Immature natural killer cell (primary cell): ENCODE results near the gene CHSY1. TPM values are rescaled to one million over a fixed set of nuclear protein-coding genes. Genes with fewer than 3 reads are reported as not detected.
"Not testable (repeated sequence)": the region's sequence is repeated elsewhere in the genome, so short reads cannot be mapped to it uniquely, and the experiment has no call there.

Experiments
- DNase-seq, 3 donors: peaks; one replicate each; pipeline ENCODE4 v3.0.0; 2022; ENCODE audit warnings: mixed read lengths in 1 of 3
- H3K27ac Mint-ChIP-seq, 6 donors: one replicate each; pipeline ENCODE4 v1.8.0; 2020; ENCODE audit warnings: mixed read lengths in 6 of 6, mild to moderate bottlenecking in 5 of 6, inconsistent platforms in 4 of 6, moderate library complexity in 3 of 6
- H3K27me3 Mint-ChIP-seq, 3 donors: one replicate each; pipeline ENCODE4 v1.8.0; 2020 to 2021; ENCODE audit warnings: low read depth in 3 of 3, mild to moderate bottlenecking in 3 of 3, mixed read lengths in 3 of 3, moderate library complexity in 3 of 3, inconsistent platforms in 1 of 3
- H3K36me3 Mint-ChIP-seq, 3 donors: one replicate each; pipeline ENCODE4 v1.8.0; 2020; ENCODE audit warnings: mixed read lengths in 3 of 3, inconsistent platforms in 2 of 3, mild to moderate bottlenecking in 2 of 3
- H3K4me1 Mint-ChIP-seq, 2 donors: one replicate each; pipeline ENCODE4 v1.8.0; 2020; ENCODE audit warnings: inconsistent platforms in 2 of 2, mild to moderate bottlenecking in 2 of 2, mixed read lengths in 2 of 2, moderate library complexity in 1 of 2
- H3K4me3 Mint-ChIP-seq, 5 donors: one replicate each; pipeline ENCODE4 v1.8.0; 2020; ENCODE audit warnings: mild to moderate bottlenecking in 5 of 5, mixed read lengths in 5 of 5, inconsistent platforms in 3 of 5, moderate library complexity in 3 of 5
- H3K9me3 Mint-ChIP-seq, 6 donors: one replicate each; pipeline ENCODE4 v1.8.0; 2020; ENCODE audit warnings: mild to moderate bottlenecking in 6 of 6, mixed read lengths in 6 of 6, inconsistent platforms in 4 of 6, moderate library complexity in 3 of 6
- polyA plus RNA-seq, 3 donors: library from polyadenylated mRNA; unstranded; fragments of 300-500 nt; fragmentation: Illumina TruSeq; gene quantifications; one replicate each; pipeline ENCODE4 v1.2.3, GENCODE V29; 2021

Gene CHSY1
- polyA plus RNA-seq, 3 donors from 2014 or later, result 2.8 to 4.0 (median 2.8) TPM

DNA sequence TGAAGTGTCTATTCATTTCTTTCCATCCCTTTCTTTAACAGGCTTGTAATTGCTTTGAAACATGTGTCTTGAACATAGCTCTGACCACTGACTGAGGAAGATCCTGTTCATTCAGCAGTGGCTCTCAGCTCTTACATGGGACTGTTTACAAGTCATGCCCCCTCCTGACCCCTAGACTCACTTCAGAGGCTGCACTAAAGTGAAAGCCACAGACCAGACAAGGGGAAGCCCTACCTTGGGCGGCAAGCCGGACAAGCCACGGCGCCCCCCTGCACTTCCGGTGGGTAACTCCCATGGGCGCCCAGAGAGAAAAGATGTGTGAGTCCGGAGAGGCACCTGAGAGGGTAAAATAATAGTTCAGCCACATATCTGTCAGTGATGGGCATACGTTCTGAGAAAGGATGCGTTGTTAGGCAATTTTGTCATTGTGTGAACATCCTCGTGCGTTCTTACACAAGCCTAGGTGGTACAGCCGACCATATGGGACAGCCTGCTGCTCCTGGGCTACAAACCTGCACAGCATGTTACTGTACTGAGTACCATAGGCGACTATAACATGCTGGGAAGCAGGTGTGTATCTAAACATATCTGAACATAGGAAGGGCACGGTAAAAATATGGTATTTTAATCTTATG lies 116.2 kb downstream of the CHSY1 start:
- DNase-seq, result peak; percentile 53 to 72 (median 65)
- Mint-ChIP-seq H3K4me1 (peaks cover 36 to 37% of the 10 kb centered on the region in 2 donors), H3K27me3 (peaks cover 9 to 13% (median 11%) of the 10 kb centered on the region in 3 donors), H3K27ac (peak overlapping the region in 5 of 6 donors; percentile 51 to 83 (median 77)), H3K9me3 (no peaks in the 10 kb centered on the region), H3K36me3 (peaks cover 0 to 4% (median 0%) of the 10 kb centered on the region in 3 donors), H3K4me3 (peak overlapping the region; percentile 63 to 77 (median 73))

- H3K9me3 Mint-ChIP-seq, result no peaks in the 10 kb centered on the region
- no peak for DNase-seq
- no peak overlapping the region for H3K4me3 Mint-ChIP-seq
- peaks cover 9 to 15% (median 9%) of the 10 kb centered on the region in 3 donors for H3K27me3 Mint-ChIP-seq
- H3K36me3 Mint-ChIP-seq, result peaks cover 0 to 4% (median 0%) of the 10 kb centered on the region in 3 donors
- H3K27ac Mint-ChIP-seq, result peak overlapping the region in 1 of 6 donors; percentile 71
- H3K4me1 Mint-ChIP-seq, result peaks cover 36 to 37% of the 10 kb centered on the region in 2 donors
These were observed 117.1 kb downstream of the CHSY1 start for GRCh38 chr15:101134780-101135179.

GRCh38 chr15:101133751-101134261 lies 118.0 kb downstream of the CHSY1 start:
- no peak overlapping the region for H3K4me3 Mint-ChIP-seq
- H3K27me3 Mint-ChIP-seq, result peaks cover 7 to 15% (median 9%) of the 10 kb centered on the region in 3 donors
- H3K4me1 Mint-ChIP-seq, result peaks cover 37 to 40% of the 10 kb centered on the region in 2 donors
- H3K36me3 Mint-ChIP-seq, result peaks cover 0 to 4% (median 0%) of the 10 kb centered on the region in 3 donors
- H3K27ac Mint-ChIP-seq, result no peak overlapping the region
- H3K9me3 Mint-ChIP-seq, result no peaks in the 10 kb centered on the region
- no peak for DNase-seq

GRCh38 chr15:101133181-101133460 lies 118.7 kb downstream of the CHSY1 start:
- Mint-ChIP-seq H3K27ac (no peak overlapping the region), H3K27me3 (peaks cover 7 to 15% (median 7%) of the 10 kb centered on the region in 3 donors), H3K36me3 (peaks cover 0 to 4% (median 0%) of the 10 kb centered on the region in 3 donors), H3K9me3 (no peaks in the 10 kb centered on the region), H3K4me1 (peaks cover 38 to 40% of the 10 kb centered on the region in 2 donors), H3K4me3 (no peak overlapping the region)
- no peak for DNase-seq

DNA sequence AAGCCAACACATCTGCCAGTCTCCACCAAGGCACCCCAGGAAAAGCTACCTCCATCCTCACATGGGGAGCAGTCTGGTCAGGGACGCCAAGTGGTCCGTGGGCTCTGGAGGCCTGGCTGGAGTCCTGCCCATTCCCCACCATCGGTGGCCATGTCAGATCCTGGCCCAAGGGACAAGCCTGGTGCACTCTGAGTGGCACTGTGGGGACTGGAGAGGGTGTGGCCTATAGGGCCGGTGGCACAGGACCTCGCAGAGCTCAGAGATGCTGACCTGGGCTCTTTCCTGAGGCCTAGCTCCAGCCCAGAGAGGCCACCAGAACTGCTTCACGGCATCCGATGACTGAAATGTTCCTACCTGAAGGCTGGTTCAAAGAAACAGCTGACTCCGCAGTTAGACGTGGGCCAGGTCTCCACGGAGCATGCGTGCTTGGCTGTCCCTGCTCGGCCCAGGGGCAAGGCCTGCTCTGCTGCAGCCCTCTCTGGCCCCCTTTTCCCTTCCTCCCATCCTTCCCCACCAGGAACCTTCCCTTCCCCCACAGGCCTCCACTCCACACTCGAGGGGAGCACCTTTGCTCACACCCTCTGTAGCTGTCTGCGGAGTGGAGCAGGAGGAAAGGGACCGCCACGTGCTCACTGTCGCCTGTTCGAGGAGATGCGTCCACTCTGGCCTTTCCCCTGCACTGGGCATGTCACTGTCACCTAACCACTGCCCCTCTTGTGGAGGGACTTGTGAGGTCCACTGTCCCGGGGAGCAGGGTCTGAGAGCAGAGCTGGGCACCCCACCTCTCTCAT lies 119.3 kb downstream of the CHSY1 start:
- Mint-ChIP-seq H3K9me3 (no peaks in the 10 kb centered on the region), H3K36me3 (peaks cover 0 to 4% (median 0%) of the 10 kb centered on the region in 3 donors), H3K27me3 (peaks cover 7 to 12% (median 9%) of the 10 kb centered on the region in 3 donors), H3K27ac (no peak overlapping the region), H3K4me1 (peaks cover 40% of the 10 kb centered on the region in 2 donors), H3K4me3 (no peak overlapping the region)
- no peak for DNase-seq

- H3K36me3 Mint-ChIP-seq, result peaks cover 0 to 4% (median 0%) of the 10 kb centered on the region in 3 donors
- H3K27me3 Mint-ChIP-seq, result peaks cover 7% of the 10 kb centered on the region in 3 donors
- peak overlapping the region in 1 of 6 donors; percentile 73 for H3K27ac Mint-ChIP-seq
- peaks cover 40% of the 10 kb centered on the region in 2 donors for H3K4me1 Mint-ChIP-seq
- H3K4me3 Mint-ChIP-seq, result no peak overlapping the region
- no peak for DNase-seq
- no peaks in the 10 kb centered on the region for H3K9me3 Mint-ChIP-seq
These were observed 120.1 kb downstream of the CHSY1 start for GRCh38 chr15:101131489-101132389.

DNA sequence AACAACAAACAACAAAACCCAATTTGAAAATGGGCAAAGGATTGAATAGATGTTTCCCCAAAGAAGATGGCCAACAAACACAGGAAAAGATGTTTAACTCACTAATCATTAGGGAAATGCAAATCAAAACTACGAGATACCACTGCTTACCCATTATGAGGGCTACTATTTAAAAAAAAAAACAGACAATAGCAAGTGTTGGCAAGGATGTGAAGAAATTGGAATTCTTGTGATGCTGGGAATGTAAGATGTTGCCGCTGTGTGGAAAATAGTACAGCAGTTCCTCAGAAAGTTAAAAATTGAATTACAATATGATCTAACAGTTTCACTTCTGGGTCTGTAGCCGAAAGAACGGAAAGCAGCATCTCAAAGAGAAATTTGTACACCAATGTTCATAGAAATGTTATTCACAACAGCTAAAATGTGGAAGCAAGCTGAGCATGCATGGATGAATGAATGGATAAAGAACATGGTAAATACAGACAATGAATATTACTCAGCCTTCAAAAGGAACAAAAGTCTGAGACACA lies 121.9 kb downstream of the CHSY1 start:
- Mint-ChIP-seq H3K27me3 (peaks cover 2 to 4% (median 2%) of the 10 kb centered on the region in 3 donors), H3K36me3 (no peaks in the 10 kb centered on the region), H3K4me3 (no peak overlapping the region), H3K9me3 (no peaks in the 10 kb centered on the region), H3K4me1 (peaks cover 38% of the 10 kb centered on the region in 2 donors), H3K27ac (peak overlapping the region in 2 of 6 donors; percentile 22 to 78)
- no peak for DNase-seq

DNA sequence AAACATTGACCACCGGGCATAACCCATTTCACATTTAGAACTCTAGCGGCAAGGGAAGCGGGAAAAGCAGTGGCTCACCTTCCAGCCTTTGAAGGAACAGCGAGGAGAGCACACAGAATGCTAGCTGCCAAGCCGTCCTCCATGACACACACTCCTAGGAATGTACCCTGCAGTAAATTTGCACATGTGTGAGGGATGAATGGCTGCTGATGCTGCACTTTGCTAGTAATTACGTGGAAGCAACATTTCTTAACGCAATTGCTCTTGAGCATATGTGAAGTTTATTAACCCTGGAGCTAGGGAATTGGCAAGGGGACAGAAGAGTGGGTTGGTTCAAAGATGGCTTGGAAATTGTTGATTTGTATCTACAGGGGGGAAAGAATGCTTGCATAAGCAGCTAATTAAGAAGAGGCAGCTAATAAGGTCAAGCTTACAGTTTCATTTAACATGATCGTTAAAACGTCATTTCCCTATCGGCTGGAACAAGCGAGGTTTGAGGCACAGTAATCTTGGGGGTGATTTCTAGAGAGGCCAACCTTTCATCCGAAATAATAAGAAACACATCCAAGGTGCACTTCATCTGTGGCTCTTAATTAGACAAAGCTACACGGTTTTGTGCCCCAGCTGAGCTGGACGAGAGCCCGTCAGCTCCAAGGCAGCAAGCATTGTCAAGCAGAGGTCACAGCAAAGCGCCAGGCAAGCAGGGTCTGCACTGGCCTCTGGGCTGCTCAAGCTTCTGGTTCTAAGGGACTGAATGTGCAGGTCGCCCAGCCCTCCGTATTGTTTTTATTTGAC lies 123.4 kb downstream of the CHSY1 start:
- Mint-ChIP-seq H3K9me3 (no peaks in the 10 kb centered on the region), H3K27me3 (peaks cover 0 to 9% (median 4%) of the 10 kb centered on the region in 3 donors), H3K4me1 (peaks cover 53% of the 10 kb centered on the region in 2 donors), H3K4me3 (peak overlapping the region in 3 of 5 donors; percentile 39 to 83 (median 82)), H3K36me3 (no peaks in the 10 kb centered on the region), H3K27ac (peak overlapping the region; percentile 91 to 97 (median 94))
- DNase-seq, result no peak

DNA sequence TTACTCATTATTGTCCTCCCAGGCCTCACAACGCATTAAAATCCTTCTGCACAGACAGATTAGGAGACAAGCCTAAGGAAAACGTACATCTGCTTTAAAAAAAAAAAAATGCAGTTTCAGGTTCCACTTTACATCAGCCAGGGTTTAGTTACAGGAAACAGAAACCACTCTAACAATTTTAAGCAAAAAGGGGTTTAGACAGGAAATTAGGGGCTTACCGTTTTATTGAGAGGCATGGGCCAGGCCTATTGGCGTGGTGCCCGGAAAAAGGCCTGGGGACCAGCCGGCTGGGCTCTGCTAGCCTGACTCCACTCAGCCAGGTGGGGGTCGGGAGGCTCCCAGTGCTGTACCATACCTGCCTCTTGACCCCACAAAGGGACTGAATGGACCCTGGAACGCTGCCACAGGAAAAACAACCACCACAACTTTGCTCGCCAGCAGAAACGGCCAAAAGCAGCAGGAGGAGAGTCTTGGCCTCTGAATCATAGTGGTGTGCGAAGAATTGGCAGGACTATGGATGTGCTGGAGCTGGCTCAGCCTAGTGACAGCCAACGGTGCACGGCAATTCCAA lies 124.3 kb downstream of the CHSY1 start:
- Mint-ChIP-seq H3K4me1 (peaks cover 59 to 62% of the 10 kb centered on the region in 2 donors), H3K27ac (peak overlapping the region; percentile 91 to 97 (median 94)), H3K9me3 (no peaks in the 10 kb centered on the region), H3K4me3 (peak overlapping the region; percentile 66 to 83 (median 81)), H3K27me3 (peaks cover 1 to 10% (median 4%) of the 10 kb centered on the region in 3 donors), H3K36me3 (no peaks in the 10 kb centered on the region)
- peak; percentile 55 to 57 (median 56) for DNase-seq

DNA sequence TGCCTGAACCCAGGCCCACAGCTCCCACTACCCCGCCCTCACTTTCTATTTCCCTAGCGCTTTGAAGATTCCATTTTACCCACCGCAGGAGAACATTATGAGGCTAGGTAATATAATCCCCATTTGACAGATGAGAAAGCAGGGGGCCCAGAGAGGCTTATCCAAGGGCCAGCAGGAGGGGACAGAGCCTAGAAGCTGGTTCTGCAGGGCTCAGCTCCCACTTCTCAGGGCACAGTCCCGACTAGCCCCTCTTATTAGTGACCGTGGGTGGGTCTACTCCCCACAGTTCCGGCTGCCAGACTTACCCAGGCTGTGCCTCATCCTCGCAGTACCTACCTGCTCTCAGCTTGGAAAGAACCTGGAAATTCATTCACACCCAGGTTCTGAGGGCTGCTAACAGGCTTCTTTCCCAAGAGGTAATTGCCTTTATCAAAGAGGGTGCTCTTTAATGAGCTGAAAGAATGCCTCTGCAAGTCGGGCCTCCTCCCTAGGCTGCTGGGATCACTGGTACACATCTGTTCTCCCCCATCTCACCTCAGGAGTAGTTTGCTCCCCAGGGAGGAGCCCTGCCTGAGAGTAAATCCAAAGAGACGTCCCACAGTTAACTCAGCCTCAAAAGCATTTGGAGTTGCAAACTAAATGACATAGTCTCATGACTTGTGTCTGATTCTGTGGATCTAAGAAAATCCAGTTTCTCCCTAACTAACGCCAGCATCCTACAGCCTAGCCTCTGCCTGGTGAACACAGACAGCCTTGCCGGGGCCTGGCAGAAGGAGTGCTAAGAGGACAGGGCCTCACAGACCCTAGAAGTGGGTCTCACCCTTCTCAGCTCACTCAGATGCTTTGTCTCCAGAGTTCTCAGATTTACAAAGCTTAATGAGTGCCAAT lies 125.0 kb downstream of the CHSY1 start:
- Mint-ChIP-seq H3K4me1 (peaks cover 66 to 69% of the 10 kb centered on the region in 2 donors), H3K36me3 (peaks cover 0 to 3% (median 0%) of the 10 kb centered on the region in 3 donors), H3K9me3 (no peaks in the 10 kb centered on the region), H3K27ac (peak overlapping the region; percentile 91 to 97 (median 94)), H3K27me3 (peaks cover 2 to 10% (median 4%) of the 10 kb centered on the region in 3 donors), H3K4me3 (peak overlapping the region; percentile 66 to 83 (median 81))
- DNase-seq, result no peak

DNA sequence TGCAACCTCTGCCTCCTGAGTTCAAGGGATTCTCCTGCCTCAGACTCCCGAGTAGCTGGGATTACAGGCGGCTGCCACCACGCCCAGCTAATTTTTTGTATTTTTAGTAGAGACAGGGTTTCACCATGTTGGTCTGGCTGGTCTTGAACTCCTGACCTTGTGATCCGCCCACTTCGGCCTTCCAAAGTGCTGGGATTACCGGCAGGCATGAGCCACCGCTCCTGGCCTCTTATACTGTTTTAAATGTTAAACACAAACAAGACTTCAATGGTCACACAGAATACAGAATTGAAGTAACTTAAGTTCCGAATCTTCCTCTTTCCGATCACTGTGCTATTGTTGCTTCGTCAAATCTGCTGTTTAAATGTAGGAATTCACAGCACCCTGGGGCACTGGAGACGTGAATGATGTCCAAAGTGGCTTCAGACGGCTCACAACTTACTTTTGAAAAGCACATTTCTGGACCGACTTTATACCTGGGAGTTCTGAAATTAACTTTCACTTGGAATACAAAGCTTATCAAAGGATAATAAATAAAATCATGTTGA lies 125.9 kb downstream of the CHSY1 start:
- not testable (repeated sequence) for DNase-seq, H3K9me3 Mint-ChIP-seq, H3K27me3 Mint-ChIP-seq, H3K36me3 Mint-ChIP-seq
- peaks cover 72 to 74% of the 10 kb centered on the region in 2 donors for H3K4me1 Mint-ChIP-seq
- H3K4me3 Mint-ChIP-seq, result peak overlapping the region in 2 of 5 donors; percentile 5 to 82
- H3K27ac Mint-ChIP-seq, result peak overlapping the region; percentile 91 to 97 (median 94)
